ENCODE results near the gene TAF11L10. TPM values are rescaled to one million over a fixed set of nuclear protein-coding genes. Genes with fewer than 3 reads are reported as not detected.
"Not testable (repeated sequence)": the region's sequence is repeated elsewhere in the genome, so short reads cannot be mapped to it uniquely, and the experiment has no call there.

Gene TAF11L10
- polyA plus RNA-seq (not detected in 3 replicates), polyA minus RNA-seq (not detected in 3 replicates)
- polyA plus RNA-seq (2011; ENCODE audit: low read depth) = not detected
- polyA plus RNA-seq (2011; cell fraction: cytosol; rRNA removed) = not detected in 2 replicates
- not detected in 2 replicates for polyA plus RNA-seq (2011; cell fraction: nucleus; rRNA removed)
- not detected in 2 replicates for polyA plus RNA-seq (2012; ENCODE audit: low replicate concordance)
- polyA minus RNA-seq (2011; cell fraction: cytosol; rRNA and poly(A)+ RNA removed) = not detected
- polyA minus RNA-seq (2011; cell fraction: nucleus; rRNA and poly(A)+ RNA removed) = not detected in 2 replicates

- H3K36me3 ChIP-seq (ENCODE audit: control insufficient read depth in 2 of 2, extremely low read depth in 1 of 2, insufficient read depth in 2 of 2, low read length in 2 of 2); DNase-seq (ENCODE audit: low read depth, low spot score); H4K20me1 ChIP-seq (ENCODE audit: control insufficient read depth, extremely low read depth, insufficient read depth, low read length); H2AFZ ChIP-seq (ENCODE audit: control insufficient read depth, low read length); H3K9ac ChIP-seq (ENCODE audit: control insufficient read depth, extremely low read depth, insufficient read depth, low read length); H3K27me3 ChIP-seq (ENCODE audit: control insufficient read depth, extremely low read depth, insufficient read depth, low read length); H3K27ac ChIP-seq (ENCODE audit: control insufficient read depth, insufficient read depth, low read length); FAIRE-seq; H3K4me1 ChIP-seq (ENCODE audit: control insufficient read depth, extremely low read depth, insufficient read depth, low read length); H3K9me3 ChIP-seq (ENCODE audit: control insufficient read depth, low read depth, low read length); H3K4me3 ChIP-seq (ENCODE audit: control insufficient read depth in 2 of 3, extremely low read depth in 1 of 3, insufficient read depth in 2 of 3, low read depth in 1 of 3, low read length in 3 of 3); H3K79me2 ChIP-seq (ENCODE audit: control insufficient read depth, insufficient read depth, low read length); H3K4me2 ChIP-seq (ENCODE audit: control insufficient read depth, extremely low read depth, insufficient read depth, low read depth, low read length); dilution Hi-C loops (cut with MboI; ENCODE audit: extremely low pct_ligation_motif_present, low sequenced_read_pairs); H3K9me1 ChIP-seq (ENCODE audit: control insufficient read depth, extremely low read depth, insufficient read depth, low read length): not testable (repeated sequence)
Measured at GRCh38 chr5:17597728-17598127, at the start of gene TAF11L10. TAF11L10 (minus strand) TSS chr5:17597828.

DNA sequence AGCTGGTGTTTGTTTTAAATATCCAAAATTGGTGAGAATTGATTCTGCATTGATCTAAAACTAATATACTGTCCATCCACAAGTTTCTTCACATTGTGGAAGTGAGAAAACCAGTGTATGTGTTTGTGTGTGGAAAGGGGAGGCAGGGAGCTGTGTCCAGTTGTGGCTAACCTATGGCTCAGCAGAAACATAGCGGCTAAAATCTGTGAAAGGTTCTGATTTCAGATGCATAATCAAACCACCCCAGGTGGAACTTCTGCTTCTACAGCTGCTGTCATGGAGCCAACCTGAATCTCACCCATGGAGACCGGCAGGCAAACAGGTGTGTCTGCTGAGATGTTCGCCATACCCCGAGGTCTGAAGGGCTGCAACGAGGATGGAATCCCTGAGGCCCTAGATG is 36.5 kb upstream of the TAF11L10 start, which contains the start of gene TAF11L14:
Gene TAF11L14, plus strand, starts transcription at position 301 of the 400 bp plus-strand sequence.
- Histone ChIP-seq H3K9me1 (ENCODE audit: control insufficient read depth, extremely low read depth, insufficient read depth, low read length) (no peaks in the 10 kb centered on the region), H3K9me3 (ENCODE audit: control insufficient read depth, low read depth, low read length) (no peaks in the 10 kb centered on the region), H3K79me2 (ENCODE audit: control insufficient read depth, insufficient read depth, low read length) (no peaks in the 10 kb centered on the region), H3K9ac (ENCODE audit: control insufficient read depth, extremely low read depth, insufficient read depth, low read length) (no peak within 1 kb of the TSS), H3K36me3 (ENCODE audit: control insufficient read depth in 2 of 2, extremely low read depth in 1 of 2, insufficient read depth in 2 of 2, low read length in 2 of 2) (no peaks in the 10 kb centered on the region), H4K20me1 (ENCODE audit: control insufficient read depth, extremely low read depth, insufficient read depth, low read length) (no peaks in the 10 kb centered on the region), H3K4me1 (ENCODE audit: control insufficient read depth, extremely low read depth, insufficient read depth, low read length) (no peaks in the 10 kb centered on the region), H3K27me3 (ENCODE audit: control insufficient read depth, extremely low read depth, insufficient read depth, low read length) (no peaks in the 10 kb centered on the region), H3K27ac (ENCODE audit: control insufficient read depth, insufficient read depth, low read length) (no peak within 1 kb of the TSS), H2AFZ (ENCODE audit: control insufficient read depth, low read length) (no peak within 1 kb of the TSS), H3K4me3 (ENCODE audit: control insufficient read depth in 2 of 3, extremely low read depth in 1 of 3, insufficient read depth in 2 of 3, low read depth in 1 of 3, low read length in 3 of 3) (no peak within 1 kb of the TSS), H3K4me2 (ENCODE audit: control insufficient read depth, extremely low read depth, insufficient read depth, low read depth, low read length) (no peak within 1 kb of the TSS)
- DNase-seq (ENCODE audit: low read depth, low spot score) = no peak
- TF ChIP-seq CTCF (optimal IDR thresholded peaks at IDR 0.05 in 1 of 3, IDR thresholded peaks at IDR 0.05 in 1 of 3, conservative IDR thresholded peaks at IDR 0.05 in 1 of 3; ENCODE audit: extremely low read depth in 1 of 3, insufficient read depth in 2 of 3, low read length in 3 of 3) (no peak), EZH2 (IDR thresholded peaks at IDR 0.05; ENCODE audit: low read length) (no peak)
- no peak for FAIRE-seq
- dilution Hi-C loops (cut with MboI; ENCODE audit: extremely low pct_ligation_motif_present, low sequenced_read_pairs) = no loop called here

- H3K4me3 ChIP-seq (ENCODE audit: control insufficient read depth in 2 of 3, extremely low read depth in 1 of 3, insufficient read depth in 2 of 3, low read depth in 1 of 3, low read length in 3 of 3); dilution Hi-C loops (cut with MboI; ENCODE audit: extremely low pct_ligation_motif_present, low sequenced_read_pairs); H3K9me1 ChIP-seq (ENCODE audit: control insufficient read depth, extremely low read depth, insufficient read depth, low read length); H3K36me3 ChIP-seq (ENCODE audit: control insufficient read depth in 2 of 2, extremely low read depth in 1 of 2, insufficient read depth in 2 of 2, low read length in 2 of 2); H3K9me3 ChIP-seq (ENCODE audit: control insufficient read depth, low read depth, low read length); H3K9ac ChIP-seq (ENCODE audit: control insufficient read depth, extremely low read depth, insufficient read depth, low read length); H3K27me3 ChIP-seq (ENCODE audit: control insufficient read depth, extremely low read depth, insufficient read depth, low read length); H3K4me1 ChIP-seq (ENCODE audit: control insufficient read depth, extremely low read depth, insufficient read depth, low read length); H4K20me1 ChIP-seq (ENCODE audit: control insufficient read depth, extremely low read depth, insufficient read depth, low read length); H3K79me2 ChIP-seq (ENCODE audit: control insufficient read depth, insufficient read depth, low read length); H3K27ac ChIP-seq (ENCODE audit: control insufficient read depth, insufficient read depth, low read length); DNase-seq (ENCODE audit: low read depth, low spot score); H3K4me2 ChIP-seq (ENCODE audit: control insufficient read depth, extremely low read depth, insufficient read depth, low read depth, low read length); FAIRE-seq; H2AFZ ChIP-seq (ENCODE audit: control insufficient read depth, low read length): not testable (repeated sequence)
Measured at GRCh38 chr5:17631788-17632187, 34.2 kb upstream of the TAF11L10 start, which contains the start of gene TAF11L13. TAF11L13 (plus strand) TSS chr5:17632088.

All from keratinocyte (primary cell).